GM19463 (cell line): ENCODE results near the gene POLD2.
"Not testable (repeated sequence)": the region's sequence is repeated elsewhere in the genome, so short reads cannot be mapped to it uniquely, and the experiment has no call there.

Source experiments
- ATAC-seq: cut with Tn5 transposase; IDR thresholded peaks from one replicate; pipeline ENCODE4 v1.9.1; 2021; ENCODE audit warnings: mild to moderate bottlenecking, moderate library complexity; ENCODE audit not compliant: unreplicated experiment

The POLD2 gene

DNA sequence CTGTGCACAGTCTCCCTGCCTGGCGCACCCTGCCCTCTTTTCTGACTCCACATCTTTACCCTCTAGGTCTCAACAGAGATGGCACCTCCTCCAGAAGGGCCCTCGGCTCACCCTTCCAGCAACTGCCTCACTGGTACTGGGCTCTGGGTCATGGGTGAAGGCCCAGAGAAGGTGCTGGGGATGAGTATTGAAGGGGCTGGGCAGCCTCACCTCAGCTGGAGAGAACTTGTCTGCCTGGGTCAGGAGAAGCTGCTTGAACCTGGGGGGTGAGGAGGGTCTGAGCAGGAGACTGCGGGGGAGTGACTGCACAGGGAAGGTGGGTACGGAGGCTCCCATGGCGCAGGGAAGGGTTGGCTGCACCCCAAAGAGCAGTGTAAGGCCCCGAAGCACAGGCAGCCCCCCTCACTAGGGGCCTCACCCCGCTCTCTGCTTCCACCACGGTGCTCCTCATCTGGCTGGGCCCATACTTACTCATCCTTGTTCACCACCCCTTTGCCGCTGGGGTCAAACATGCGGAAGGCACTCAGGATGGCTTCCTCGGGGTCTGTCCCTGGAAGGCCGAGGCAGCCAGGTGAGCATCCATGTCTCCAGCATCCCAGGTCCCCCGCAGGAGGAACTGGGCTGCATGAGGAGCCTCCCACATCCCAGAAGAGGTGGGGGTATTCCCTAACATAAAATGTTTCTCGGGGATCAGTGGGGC is 16.1 kb upstream of the POLD2 start:
- ATAC-seq: no peak

DNA sequence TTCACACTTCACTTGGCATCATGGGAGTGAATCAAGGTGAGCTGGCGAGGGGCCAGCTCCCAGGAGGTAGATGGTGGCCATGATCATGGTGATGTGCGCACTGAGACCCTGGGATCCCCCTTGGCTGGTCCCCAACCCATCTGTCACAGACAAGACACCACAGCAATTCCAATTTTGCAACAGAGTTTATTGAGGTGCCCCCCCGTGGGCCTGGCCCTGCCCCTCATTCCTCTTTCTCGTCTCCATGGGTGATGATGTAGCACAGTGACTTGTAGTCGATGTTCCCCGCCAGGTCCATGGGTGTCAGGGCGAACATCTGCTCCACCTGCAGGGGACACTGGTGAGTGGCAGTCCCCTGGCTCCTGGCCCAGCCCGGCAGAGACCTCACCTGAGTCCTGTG is 15.3 kb upstream of the POLD2 start:
- ATAC-seq: no peak

DNA sequence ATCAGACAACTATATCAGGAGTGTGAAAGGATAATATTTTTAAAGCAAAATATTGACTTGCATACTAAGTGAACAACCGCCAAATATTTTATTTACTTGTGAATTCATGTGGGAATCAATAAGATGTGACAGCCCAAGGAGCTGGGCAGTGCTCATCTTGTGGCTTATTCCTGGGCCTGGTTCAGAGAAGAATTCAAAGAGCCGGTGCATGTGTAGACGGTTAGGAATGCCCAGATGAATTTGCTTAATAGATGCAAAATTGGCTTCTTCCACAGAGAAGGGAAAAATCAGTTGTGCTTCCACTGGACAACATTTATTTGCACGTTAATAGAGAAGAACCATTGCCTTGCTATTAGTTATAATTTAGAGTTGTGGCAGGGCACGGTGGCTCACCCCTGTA is 13.4 kb upstream of the POLD2 start:
- no peak for ATAC-seq

DNA sequence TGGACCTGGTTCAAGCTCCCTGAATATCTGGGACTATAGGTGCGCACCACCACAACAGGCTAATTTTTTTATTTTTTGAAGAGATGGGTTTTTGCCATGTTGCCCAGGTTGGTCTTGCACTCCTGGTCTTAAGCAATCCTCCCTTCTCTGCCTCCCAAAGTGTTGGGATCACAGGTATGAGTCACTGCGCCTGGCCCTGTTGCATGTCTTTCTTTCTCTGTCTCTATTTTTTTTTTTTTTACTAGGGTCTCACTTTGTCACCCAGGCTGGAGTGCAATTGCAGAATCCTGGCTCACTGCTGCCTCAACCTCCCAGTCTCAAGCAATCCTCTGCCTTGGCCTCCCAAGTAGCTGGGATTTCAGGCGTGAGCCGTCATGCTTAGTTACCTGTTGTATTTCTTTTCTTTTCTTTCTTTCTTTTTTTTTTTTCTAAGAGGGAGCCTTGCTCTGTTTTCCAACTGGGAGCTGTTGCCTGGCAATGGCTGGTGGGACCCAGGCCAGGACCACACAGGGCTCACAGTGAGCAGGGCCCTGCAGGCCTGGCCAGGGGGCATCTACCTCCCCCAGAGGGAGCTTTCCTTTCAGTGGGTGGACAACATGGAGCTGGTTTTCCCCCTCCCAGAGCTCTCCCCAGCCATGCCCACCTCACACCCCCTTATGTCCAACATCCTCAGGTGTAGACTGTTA is 11.7 kb upstream of the POLD2 start:
- ATAC-seq: no peak

DNA sequence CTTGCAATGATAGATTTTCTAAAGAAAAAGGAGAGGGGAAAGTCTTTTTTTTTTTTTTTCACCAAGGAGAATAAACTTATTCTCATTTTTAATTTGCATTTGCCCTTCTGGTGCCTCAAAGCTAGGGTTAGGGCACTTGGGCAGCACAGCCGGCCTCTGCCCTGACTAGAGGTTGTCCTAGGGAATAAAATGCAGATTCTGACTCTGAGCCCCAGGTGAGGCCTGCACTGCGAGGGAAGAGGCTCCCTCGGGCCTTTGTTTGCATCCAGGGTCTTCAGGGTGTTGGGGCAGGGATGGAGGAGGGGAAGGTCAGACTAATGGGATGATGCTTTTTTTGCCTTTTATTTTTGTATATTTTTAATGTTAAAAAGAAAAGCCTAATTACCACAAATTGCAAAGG is 9.9 kb upstream of the POLD2 start:
- ATAC-seq: no peak

DNA sequence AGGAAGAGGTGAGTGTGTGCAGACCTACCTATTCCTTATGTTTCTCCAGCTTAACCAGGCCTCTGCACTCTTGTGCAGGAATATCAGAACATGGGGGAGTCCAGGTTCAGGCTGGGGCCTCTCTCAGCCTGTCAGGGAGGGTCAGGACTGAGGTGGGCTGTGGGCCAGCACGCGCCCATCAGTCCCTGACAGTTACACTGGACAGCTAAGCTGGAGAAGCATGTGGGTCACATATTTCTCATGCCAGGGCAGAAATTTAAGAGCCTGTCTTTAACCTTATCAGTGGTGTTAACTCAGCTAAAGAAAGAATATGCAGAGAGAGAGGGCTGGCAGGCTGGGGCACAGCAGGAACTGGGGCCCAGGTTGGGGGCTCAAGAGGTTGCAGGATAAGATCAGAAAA is 8.7 kb upstream of the POLD2 start:
- ATAC-seq: no peak

DNA sequence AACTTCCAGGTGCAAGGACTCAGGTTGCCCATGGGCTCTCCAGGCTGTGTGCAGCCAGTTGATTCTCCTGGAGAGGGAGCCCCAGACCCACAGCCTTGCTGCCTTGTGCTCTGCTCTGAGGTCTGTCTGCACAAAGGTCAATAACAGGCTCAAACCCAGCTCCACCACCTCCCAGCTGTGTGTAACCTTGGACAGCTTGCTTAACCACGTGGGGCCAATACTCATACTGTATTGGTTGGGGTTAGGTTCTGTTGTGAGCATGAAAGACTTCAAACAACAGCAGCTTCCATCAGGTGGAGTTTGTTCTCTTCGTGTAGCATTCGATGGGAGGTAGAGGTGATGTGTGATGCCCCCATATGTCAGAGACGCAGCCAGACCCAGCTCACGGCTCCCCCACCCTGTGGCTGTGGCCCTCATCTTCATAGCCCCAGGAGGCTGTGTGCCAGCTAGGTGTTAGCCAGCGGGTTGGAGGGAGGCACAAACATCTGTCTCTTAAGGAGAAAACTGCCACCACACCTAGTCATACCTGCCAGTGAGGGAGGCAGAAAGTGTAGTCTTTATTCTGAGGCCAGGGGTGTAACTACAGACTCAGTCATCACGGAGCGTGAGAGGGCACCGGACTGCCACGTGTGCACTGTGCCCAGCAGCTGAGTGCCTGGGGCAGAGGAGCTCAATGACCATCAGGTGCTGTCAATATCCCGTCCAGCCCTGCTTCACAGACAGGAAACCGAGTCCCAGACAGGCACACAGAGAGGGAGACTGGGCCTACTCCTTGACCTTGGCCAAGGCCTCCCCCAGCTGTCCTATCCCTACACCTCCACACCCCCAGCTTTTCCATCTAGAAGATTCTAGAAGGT is 8.1 kb upstream of the POLD2 start:
- ATAC-seq: no peak

DNA sequence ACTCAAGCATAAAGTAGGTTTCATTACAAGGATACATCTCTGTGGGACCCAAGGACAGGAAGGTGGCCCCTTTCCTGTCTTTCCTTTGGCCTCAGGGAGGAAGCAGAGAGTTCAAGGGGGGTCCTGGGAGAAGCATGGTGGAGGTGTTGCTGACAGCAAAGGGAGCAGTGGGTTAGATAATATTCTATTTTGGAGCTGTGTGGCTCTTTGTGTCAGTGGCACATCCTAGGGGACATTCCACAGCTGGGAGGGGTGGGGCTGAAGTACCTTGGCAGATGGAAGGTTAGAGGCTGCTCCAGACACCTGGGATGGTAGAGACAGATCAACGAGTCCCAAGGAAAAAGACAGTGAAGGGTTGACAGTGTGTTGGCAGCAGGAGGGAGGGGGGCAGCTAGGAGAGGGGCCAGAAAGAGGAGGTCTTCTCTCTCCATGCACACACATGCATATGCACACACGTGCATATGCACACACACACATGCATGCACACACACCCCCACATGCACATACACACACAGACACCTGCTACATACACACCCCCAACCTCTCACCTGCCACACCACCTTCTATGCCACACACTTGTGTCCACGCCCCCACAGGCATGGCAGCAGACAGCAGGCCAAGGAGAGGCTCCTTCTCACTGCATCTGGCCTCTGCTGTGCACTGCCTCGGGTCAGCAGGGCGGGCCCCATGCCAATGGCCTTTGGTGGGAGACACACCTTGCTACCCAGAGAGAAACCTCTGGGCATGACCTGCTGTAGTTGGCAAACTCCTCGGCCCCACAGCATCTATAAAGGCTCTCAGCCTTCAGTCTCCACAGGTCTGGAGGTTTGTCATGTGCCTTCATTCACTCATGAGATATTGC is 5.6 kb upstream of the POLD2 start:
- ATAC-seq: no peak

DNA sequence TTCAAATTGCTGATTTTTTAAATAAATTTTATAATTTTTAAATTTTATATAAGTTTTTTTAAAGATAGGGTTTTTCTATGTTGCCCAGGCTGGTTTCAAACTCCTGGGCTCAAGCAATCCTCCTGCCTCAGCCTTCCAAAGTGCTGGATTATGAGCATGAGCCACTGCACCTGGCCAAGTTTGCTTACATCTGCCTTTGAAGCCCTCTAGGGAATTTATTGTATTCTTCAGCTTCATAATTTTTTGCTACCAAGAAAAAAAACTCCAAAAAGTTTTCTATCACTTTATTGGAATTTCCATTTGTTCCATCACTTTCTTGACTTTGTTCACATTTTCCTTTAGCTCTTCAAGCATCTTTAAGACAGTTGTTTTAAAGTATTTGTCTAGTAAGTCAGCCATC is 3.8 kb upstream of the POLD2 start:
- no peak for ATAC-seq

DNA sequence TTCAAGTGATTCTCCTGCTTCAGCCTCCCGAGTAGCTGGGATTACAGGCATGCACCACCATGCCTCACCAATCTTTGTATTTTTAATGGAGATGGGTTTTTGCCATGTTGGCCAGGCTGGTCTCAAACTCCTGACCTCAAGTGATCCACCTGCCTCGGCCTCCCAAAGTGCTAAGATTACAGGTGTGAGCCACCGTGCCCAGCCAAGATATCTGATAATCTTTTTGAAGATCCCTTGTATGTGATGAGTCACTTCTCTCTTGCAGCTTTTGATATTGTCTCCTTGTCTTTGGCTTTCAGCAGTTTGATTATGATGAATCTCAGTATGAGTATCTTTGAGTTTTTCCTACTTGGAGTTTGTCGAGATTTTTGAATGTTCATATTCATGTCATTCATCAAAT is 3.2 kb upstream of the POLD2 start:
- not testable (repeated sequence) for ATAC-seq

DNA sequence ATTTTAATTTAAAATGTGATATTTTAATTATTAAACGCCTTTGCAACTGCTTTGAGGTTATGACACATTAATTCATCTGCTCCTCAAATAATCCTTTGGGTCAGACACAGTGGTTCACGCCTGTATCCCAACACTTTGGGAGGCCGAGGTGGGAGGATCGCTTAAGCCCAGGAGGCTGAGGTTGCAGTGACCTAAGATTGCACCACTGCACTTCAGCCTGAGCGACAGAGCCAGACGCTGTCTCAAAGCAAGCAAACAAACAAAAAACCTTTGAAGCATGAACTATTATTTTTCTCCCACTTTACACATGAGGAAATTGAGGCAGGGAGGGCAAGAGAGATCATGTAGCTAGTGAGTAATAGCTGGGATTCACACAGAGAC is 1.5 kb upstream of the POLD2 start:
- ATAC-seq: no peak

DNA sequence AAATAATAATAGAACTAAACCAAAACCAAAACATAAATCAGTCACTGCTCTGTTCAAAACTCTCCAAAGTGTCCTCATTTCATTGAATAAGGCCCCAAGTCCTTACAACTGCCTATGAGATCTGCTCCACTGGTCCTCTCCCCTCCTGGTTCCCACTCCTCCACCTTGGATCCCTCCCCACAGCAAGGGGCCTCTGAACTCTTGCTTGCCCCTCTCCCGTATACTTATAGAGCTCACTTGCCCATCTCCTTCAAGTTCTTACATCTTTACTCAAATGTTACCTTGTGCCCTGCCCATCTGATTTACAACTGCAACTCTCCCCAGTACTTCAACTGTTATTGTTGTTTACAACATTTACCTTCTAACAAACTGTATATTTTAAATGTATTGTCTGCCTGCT is 819 bp downstream of the POLD2 start:
- no peak for ATAC-seq

DNA sequence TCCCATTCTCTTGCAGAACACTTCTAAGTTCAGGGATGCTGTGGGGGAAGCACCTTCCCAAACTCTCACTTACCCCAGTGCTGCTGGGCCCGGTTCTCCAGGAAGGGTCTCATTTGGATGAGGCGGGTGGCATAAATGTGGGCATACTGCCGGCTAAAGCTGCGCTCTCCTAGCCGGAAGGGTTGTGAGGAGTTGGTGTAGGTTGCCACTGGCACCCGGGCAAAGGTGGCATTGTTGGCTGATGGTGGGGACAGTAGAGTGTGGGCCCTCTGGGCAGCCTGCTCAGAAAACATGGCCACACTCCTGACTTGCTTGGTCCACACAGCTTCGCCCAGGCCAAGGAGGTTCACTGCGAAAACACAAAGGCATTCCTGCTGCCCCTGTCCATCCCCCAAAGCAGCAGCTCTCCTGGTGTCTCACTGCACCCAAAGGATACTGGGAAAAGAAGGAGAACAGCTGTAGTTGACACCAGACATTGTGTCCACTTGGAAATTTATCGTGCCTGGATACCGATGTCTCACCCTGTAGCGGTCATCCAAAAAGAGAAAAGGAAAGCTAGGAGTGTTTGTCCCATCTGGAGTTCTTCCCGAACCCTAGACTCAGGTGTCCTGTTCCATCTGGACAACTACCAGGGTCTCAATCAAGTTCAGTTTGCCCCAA is 1.5 kb downstream of the POLD2 start:
- ATAC-seq: no peak

DNA sequence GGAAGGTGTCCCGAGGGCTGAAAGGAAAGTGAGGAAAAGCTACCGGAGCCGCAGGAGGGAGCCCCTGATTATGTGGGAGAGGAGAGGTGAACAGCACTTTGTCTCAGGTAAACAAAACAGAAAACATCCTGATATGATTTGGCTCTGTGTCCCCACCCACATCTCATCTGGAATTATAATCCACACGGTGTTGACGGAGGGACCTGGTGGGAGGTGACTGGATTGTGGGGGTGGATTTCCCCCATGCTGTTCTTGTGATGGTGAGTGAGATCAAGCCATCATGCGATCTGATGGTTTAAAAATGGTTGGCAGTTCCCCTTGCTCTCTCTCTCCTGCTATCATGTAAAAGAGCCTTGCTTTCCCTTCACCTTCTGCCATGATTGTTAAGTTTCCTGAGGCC is 3.0 kb downstream of the POLD2 start:
- no peak for ATAC-seq

DNA sequence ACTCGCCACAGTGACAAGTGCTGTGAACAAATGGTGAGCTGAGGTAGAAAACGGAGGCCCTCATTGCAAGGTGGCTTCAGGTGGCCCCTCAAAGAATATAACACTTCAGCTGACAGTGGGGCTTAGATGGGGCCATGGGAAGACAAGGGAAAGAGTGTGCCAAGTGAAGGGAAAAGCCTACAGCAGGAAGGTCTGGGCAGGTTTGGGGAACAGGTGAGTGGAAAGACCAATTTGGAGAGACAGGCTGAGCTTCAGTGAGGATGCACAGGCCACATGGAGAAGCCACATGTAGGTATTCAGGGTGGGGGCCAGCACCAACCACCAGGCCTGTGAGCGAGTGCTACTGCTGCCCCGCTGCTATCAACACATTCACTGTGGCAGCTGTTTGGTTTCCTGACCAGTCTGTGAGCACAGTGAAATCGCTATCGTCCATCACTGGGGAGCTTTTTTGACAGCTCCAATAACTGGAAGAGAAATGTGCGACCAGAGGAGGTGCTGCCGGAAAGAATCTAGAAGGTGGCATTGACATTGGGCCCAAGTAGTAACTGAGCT is 3.4 kb downstream of the POLD2 start:
- ATAC-seq: no peak

DNA sequence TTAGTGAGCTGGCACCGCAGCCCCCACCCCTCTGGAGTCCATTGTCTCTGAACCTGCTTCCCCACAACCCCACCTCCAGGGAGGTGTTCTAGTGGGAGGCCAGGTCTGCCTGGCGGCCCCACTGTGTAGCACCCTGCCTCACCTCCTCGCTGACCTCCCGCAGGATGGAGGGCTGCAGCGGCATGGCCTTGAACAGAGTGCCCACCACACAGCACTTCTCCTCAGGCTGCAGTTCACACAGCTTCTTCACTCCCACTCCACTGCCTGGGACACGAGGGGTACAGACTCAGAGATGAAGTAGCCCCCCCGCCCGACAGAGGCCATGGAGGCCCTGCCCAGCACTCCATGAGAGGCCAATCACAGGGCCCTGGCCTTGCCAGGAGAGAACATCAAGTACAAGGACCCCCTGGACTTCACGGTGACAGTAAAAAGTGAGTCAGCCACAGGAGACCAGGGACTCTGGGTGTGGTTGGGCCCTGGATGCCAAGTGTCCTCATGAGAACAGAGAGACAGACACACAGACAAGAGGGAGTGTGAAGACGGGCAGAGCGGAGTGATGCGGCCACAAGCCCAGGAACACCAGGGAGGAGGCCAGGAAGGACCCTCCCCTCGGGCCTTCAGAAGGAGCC is 5.4 kb downstream of the POLD2 start:
- no peak for ATAC-seq

DNA sequence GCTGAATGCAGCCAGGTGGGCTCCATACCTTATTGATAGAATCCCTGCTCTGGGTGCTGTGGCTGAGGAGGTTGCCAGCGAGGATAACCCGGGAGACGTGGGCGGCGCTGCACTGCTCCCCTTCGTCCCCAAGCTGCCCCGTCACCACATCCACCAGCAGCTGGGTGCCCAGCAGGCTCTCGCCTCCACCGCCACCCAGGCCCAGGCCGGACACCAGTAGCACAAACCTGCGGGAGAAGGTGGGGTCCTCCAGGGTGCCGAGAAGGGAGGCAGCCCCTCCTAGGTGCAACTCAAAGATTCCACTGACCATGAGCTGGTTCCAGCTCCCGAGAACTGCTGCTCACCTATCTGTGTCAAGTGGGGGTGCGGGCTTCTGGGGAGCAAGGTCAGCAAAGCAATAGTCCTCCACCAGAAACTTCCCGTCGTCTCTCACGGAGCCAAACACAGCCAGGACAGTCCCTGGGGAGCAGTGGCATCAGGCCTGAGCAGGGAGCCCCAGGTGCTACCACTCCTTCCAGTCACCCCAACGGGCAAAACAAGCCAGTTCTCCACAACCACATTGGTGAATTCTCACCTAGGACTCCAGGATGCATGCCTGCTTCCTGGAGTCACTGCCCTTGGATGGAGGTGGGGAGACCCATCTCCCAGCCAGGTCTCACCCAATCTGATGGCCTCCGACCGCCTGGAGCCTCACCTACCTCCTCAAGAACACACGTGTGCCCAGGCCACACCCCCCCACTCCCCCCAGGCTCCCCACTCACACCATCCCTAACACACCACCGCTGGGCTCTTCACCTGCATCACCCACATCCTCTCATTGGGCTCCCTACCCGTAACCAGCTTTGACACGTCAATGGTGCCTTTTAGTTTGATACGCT is 6.3 kb downstream of the POLD2 start:
- no peak for ATAC-seq

DNA sequence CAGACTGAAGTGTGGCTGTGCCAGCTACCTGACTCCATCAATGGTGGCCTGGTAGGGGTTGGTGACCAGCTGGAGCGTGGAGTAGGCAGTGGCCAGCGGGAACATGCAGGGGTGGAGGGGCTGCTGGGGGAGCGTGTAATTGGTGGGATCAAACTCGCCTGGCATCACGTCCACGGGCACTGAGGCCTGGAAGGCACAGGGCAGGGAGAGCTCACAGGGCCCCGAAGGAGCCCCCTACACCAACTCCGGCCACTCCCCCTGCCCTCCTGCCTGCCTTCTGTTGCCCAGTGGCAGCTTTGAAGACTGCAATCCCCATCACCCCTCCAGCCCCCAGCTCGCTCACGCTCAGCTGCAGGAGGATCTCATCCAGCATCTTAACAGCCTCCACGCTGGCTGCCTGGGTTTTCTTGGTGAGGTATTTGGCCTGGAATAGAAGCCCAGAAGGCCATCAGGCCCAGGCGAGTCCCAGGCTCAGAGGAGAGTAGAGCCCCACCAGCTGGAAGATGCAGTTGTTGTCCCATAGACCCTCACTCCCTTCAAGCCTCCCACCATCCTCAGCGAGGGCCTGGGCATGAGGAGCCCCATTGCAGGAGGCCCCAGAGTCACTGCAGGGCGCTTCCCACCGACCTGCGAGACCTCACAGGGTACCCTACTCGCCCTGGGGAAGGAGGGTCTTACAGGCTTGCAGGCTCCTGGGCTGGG is 7.1 kb downstream of the POLD2 start:
- no peak for ATAC-seq
